Femur (tissue), 1 donor: ENCODE results near the gene OR2V2.

Experiments used
- DNase-seq: peaks from one replicate; pipeline ENCODE4 v3.0.0-alpha.2; 2017

OR2V2 gene

GRCh38 chr5:181149355-181149754 is 2.0 kb downstream of the OR2V2 start:
- DNase-seq: no peak

- DNase-seq: no peak
These were observed 2.7 kb downstream of the OR2V2 start for GRCh38 chr5:181149806-181150733.

GRCh38 chr5:181151146-181151545 is 3.8 kb downstream of the OR2V2 start:
- no peak for DNase-seq

GRCh38 chr5:181152406-181152805 is 5.0 kb downstream of the OR2V2 start:
- no peak for DNase-seq

GRCh38 chr5:181153814-181154213 is 6.4 kb downstream of the OR2V2 start:
- DNase-seq: no peak

GRCh38 chr5:181156758-181157157 is 9.4 kb downstream of the OR2V2 start:
- DNase-seq: no peak

- DNase-seq: no peak
These were observed 11.5 kb downstream of the OR2V2 start for GRCh38 chr5:181158869-181159268.

GRCh38 chr5:181159286-181160151 is 12.1 kb downstream of the OR2V2 start:
- DNase-seq: peak; percentile 89

GRCh38 chr5:181160152-181160754 is 12.9 kb downstream of the OR2V2 start:
- DNase-seq: peak; percentile 34

GRCh38 chr5:181160755-181161533 is 13.6 kb downstream of the OR2V2 start:
- DNase-seq: peak; percentile 61

- DNase-seq: no peak
These were observed 14.3 kb downstream of the OR2V2 start for GRCh38 chr5:181161534-181162175.

GRCh38 chr5:181163487-181164075 is 16.2 kb downstream of the OR2V2 start:
- DNase-seq: no peak

GRCh38 chr5:181164076-181164952 is 16.9 kb downstream of the OR2V2 start:
- no peak for DNase-seq

GRCh38 chr5:181166812-181167733 is 19.7 kb downstream of the OR2V2 start:
- no peak for DNase-seq

GRCh38 chr5:181167814-181168488 is 20.6 kb downstream of the OR2V2 start:
- no peak for DNase-seq

- no peak for DNase-seq
These were observed 21.3 kb downstream of the OR2V2 start for GRCh38 chr5:181168595-181169118.

- DNase-seq: peak; percentile 69
These were observed 22.3 kb downstream of the OR2V2 start for GRCh38 chr5:181169459-181170236.
